CD4-positive, alpha-beta T cell (primary cell): ENCODE results near the gene B2M. TPM values are rescaled to one million over a fixed set of nuclear protein-coding genes. Genes with fewer than 3 reads are reported as not detected.

ENCODE experiments used
- ATAC-seq: fragments of 200-7000 bp; cut with Tn5 transposase; one replicate; pipeline ENCODE4 v1.10.0; 2022; ENCODE audit warnings: mild to moderate bottlenecking; ENCODE audit not compliant: poor library complexity
- CTCF ChIA-PET: fragments of 350-600 bp; sonication (Branson Sonifier 250); formaldehyde crosslinking; loops from one replicate; lab custom pipeline; 2021; ENCODE audit warnings: antibody characterized with exemption, inconsistent platforms; lab: Charles Lee
- POLR2A ChIA-PET: fragments of 350-600 bp; sonication (Branson Sonifier 250); formaldehyde crosslinking; loops from one replicate; lab custom pipeline; 2021; ENCODE audit warnings: antibody characterized with exemption, inconsistent platforms; lab: Charles Lee
- DNase-seq, 14 experiments: peaks; one replicate each; pipeline ENCODE4 v3.0.0-alpha.2; 2013 to 2020; ENCODE audit warnings: mixed read lengths in 2 of 14
- H3K27ac ChIP-seq, 2 donors: one replicate each; pipeline versions ENCODE4 v1.5.1 to v1.7.0; 2013; ENCODE audit warnings: low read length in 2 of 2, low read depth in 1 of 2, mild to moderate bottlenecking in 1 of 2
- H3K27me3 ChIP-seq, 2 experiments: 1 replicate in 1 of 2; 2 replicates in 1 of 2; pipeline versions ENCODE4 v1.6.1 to v1.7.0; 2013; ENCODE audit warnings: low read length in 2 of 2, control low read depth in 1 of 2, mild to moderate bottlenecking in 1 of 2, moderate library complexity in 1 of 2; ENCODE audit not compliant: insufficient read depth in 2 of 2, control insufficient read depth in 1 of 2
- H3K36me3 ChIP-seq: one replicate; pipeline ENCODE4 v1.6.1; 2013; ENCODE audit warnings: low read length, control low read depth; ENCODE audit not compliant: insufficient read depth
- H3K4me1 ChIP-seq: one replicate; pipeline ENCODE4 v1.6.1; 2013; ENCODE audit warnings: low read length, control low read depth; ENCODE audit not compliant: insufficient read depth
- H3K4me3 ChIP-seq: one replicate; pipeline ENCODE4 v1.5.1; 2013; ENCODE audit warnings: mild to moderate bottlenecking, low read length, moderate library complexity
- H3K9me3 ChIP-seq, 2 experiments: 1 replicate in 1 of 2; 2 replicates in 1 of 2; pipeline versions ENCODE4 v1.6.1 to v1.7.0; 2013; ENCODE audit warnings: low read length in 2 of 2, mild to moderate bottlenecking in 2 of 2, control low read depth in 1 of 2, moderate library complexity in 1 of 2; ENCODE audit not compliant: control insufficient read depth in 1 of 2, insufficient read depth in 1 of 2
- H3K27ac Mint-ChIP-seq: one replicate; pipeline ENCODE4 v1.8.0; 2020; ENCODE audit warnings: mixed read lengths
- H3K27me3 Mint-ChIP-seq: one replicate; pipeline ENCODE4 v1.8.0; 2021; ENCODE audit warnings: mixed read lengths
- H3K36me3 Mint-ChIP-seq: one replicate; pipeline ENCODE4 v1.8.0; 2021; ENCODE audit warnings: low read depth, mixed read lengths
- H3K4me1 Mint-ChIP-seq: one replicate; pipeline ENCODE4 v1.8.0; 2021; ENCODE audit warnings: low read depth, mixed read lengths
- H3K4me3 Mint-ChIP-seq: one replicate; pipeline ENCODE4 v1.8.0; 2020; ENCODE audit warnings: mild to moderate bottlenecking, mixed read lengths
- H3K9me3 Mint-ChIP-seq: one replicate; pipeline ENCODE4 v1.8.0; 2020; ENCODE audit warnings: mixed read lengths
- CTCF ChIP-seq: fragments of 200-600 bp; IDR thresholded peaks from one replicate; pipeline ENCODE4 v1.8.0; 2022; ENCODE audit warnings: antibody characterized with exemption, mild to moderate bottlenecking
- intact Hi-C, 2 experiments: fragments of 100-400 bp; cut with DNase I in 1 of 2; cut with micrococcal nuclease in 1 of 2; formaldehyde crosslinking; loops; one replicate each; pipeline versions ENCODE4 v1.15.1 to v1.9.0; 2023 to 2025; cut with DNase I, micrococcal nuclease
- total RNA-seq, 174 experiments: library from RNA in 2 of 174; stranded (reverse) in 2 of 174; gene quantifications; one replicate each; pipeline ENCODE4 v1.2.3 and lab custom pipeline; 2021 to 2026

Gene B2M
- total RNA-seq, 2 experiments from 2014 or later: 4,357 to 4,503 TPM

GRCh38 chr15:44666210-44667038 lies 44.9 kb upstream of the B2M start:
- ATAC-seq: no peak

GRCh38 chr15:44667039-44667360 lies 44.3 kb upstream of the B2M start:
- no peak for TF ChIP-seq CTCF
- H3K27ac Mint-ChIP-seq: peak overlapping the region; percentile 96
- H3K4me1 ChIP-seq: peaks cover 90% of the 10 kb centered on the region
- ATAC-seq (no peak), DNase-seq (no peak)
- no peaks in the 10 kb centered on the region for H3K9me3 Mint-ChIP-seq
- no peaks in the 10 kb centered on the region for H3K9me3 ChIP-seq
- peaks cover 83% of the 10 kb centered on the region for H3K4me1 Mint-ChIP-seq
- H3K4me3 Mint-ChIP-seq: peak overlapping the region; percentile 79
- POLR2A ChIA-PET: interaction anchor here (0.6 to 49.9 kb wide), 9 partner anchors 8 to 842 kb away, joined by 3 to 4232 read pairs (median 4); partner anchors contain the start of genes B2M, EIF3J, MFAP1 and PATL2
- H3K36me3 Mint-ChIP-seq: peaks cover 13% of the 10 kb centered on the region
- no peaks in the 10 kb centered on the region for H3K27me3 ChIP-seq
- intact Hi-C loops: loop anchor here (1.0 to 10.0 kb wide), 3 partner anchors 14 to 72 kb away; no protein-coding TSS in a partner anchor
- no peaks in the 10 kb centered on the region for H3K36me3 ChIP-seq
- H3K27ac ChIP-seq: peak overlapping the region; percentile 68 to 97
- no peaks in the 10 kb centered on the region for H3K27me3 Mint-ChIP-seq
- CTCF ChIA-PET: interaction anchor here (0.9 to 2.7 kb wide), 8 partner anchors 10 to 71 kb away, joined by 3 to 19 read pairs (median 5); partner anchors contain the start of genes B2M and PATL2
- H3K4me3 ChIP-seq: peak overlapping the region; percentile 28

More at GRCh38 chr15:44666210-44667038, 44.9 kb upstream of the B2M start:
- TF ChIP-seq CTCF: no peak
- ChIA-PET POLR2A (interaction anchor here (0.8 to 49.9 kb wide), 8 partner anchors 9 to 842 kb away, joined by 3 to 4232 read pairs (median 4); partner anchors contain the start of genes B2M, EIF3J, MFAP1 and PATL2), CTCF (interaction anchor here (0.6 to 2.7 kb wide), 10 partner anchors 11 to 120 kb away, joined by 3 to 19 read pairs (median 4); partner anchors contain the start of genes B2M and PATL2)
- H3K4me1 Mint-ChIP-seq: peaks cover 83% of the 10 kb centered on the region
- no peaks in the 10 kb centered on the region for H3K9me3 ChIP-seq
- H3K36me3 ChIP-seq: no peaks in the 10 kb centered on the region
- H3K27me3 ChIP-seq: no peaks in the 10 kb centered on the region
- H3K4me1 ChIP-seq: peaks cover 88% of the 10 kb centered on the region
- H3K27me3 Mint-ChIP-seq: no peaks in the 10 kb centered on the region
- DNase-seq: peak in 4 of 14 experiments; percentile 19 to 80 (median 59)
- H3K27ac ChIP-seq: peak overlapping the region; percentile 68 to 97
- H3K4me3 Mint-ChIP-seq: peak overlapping the region; percentile 79
- peak overlapping the region; percentile 28 for H3K4me3 ChIP-seq
- peaks cover 13% of the 10 kb centered on the region for H3K36me3 Mint-ChIP-seq
- no peaks in the 10 kb centered on the region for H3K9me3 Mint-ChIP-seq
- peak overlapping the region; percentile 96 for H3K27ac Mint-ChIP-seq
- intact Hi-C loops: loop anchor here (1.0 to 10.0 kb wide), 3 partner anchors 14 to 72 kb away; no protein-coding TSS in a partner anchor

GRCh38 chr15:44668921-44669320 lies 42.4 kb upstream of the B2M start:
- POLR2A ChIA-PET: interaction anchor here (11.9 to 49.9 kb wide), 2 partner anchors 16 to 53 kb away, joined by 632 to 4232 read pairs; partner anchors contain the start of genes B2M, PATL2 and TRIM69

More at GRCh38 chr15:44668921-44669320, 42.4 kb upstream of the B2M start:
- H3K4me1 ChIP-seq: peaks cover 95% of the 10 kb centered on the region
- no peak overlapping the region for H3K4me3 Mint-ChIP-seq
- CTCF ChIA-PET: interaction anchor here (1.2 to 1.5 kb wide), 2 partner anchors 8 to 17 kb away, joined by 3 to 4 read pairs; no protein-coding TSS in a partner anchor
- no peaks in the 10 kb centered on the region for H3K9me3 Mint-ChIP-seq
- no peaks in the 10 kb centered on the region for H3K9me3 ChIP-seq
- intact Hi-C loops: loop anchor here in 1 of 2 experiments (10.0 kb wide), 1 partner anchor 74 kb away; no protein-coding TSS in a partner anchor
- ATAC-seq (peak; percentile 52), DNase-seq (peak in 5 of 14 experiments; percentile 31 to 56 (median 52))
- no peaks in the 10 kb centered on the region for H3K36me3 Mint-ChIP-seq
- no peaks in the 10 kb centered on the region for H3K36me3 ChIP-seq
- H3K27ac ChIP-seq: peak overlapping the region; percentile 57 to 62
- H3K27me3 Mint-ChIP-seq: no peaks in the 10 kb centered on the region
- peak overlapping the region; percentile 96 for H3K27ac Mint-ChIP-seq
- no peak overlapping the region for H3K4me3 ChIP-seq
- H3K4me1 Mint-ChIP-seq: peaks cover 87% of the 10 kb centered on the region
- no peaks in the 10 kb centered on the region for H3K27me3 ChIP-seq
- no peak for TF ChIP-seq CTCF
